Transverse colon (tissue), 4 donors: ENCODE results near the gene NLRX1. TPM values are rescaled to one million over a fixed set of nuclear protein-coding genes. Genes with fewer than 3 reads are reported as not detected.

ENCODE experiments used
- DNase-seq: peaks from one replicate; pipeline ENCODE4 v3.0.0-alpha.2; 2019
- H3K27ac ChIP-seq, 4 donors: fragments of 200-600 bp; sonication (generic); 2 replicates each; pipeline ENCODE4 v1.5.1; 2016 to 2018; ENCODE audit warnings: inconsistent platforms in 4 of 4
- H3K27me3 ChIP-seq: fragments of 200-600 bp; sonication (generic); 2 replicates; pipeline ENCODE4 v1.5.1; 2017; ENCODE audit warnings: inconsistent platforms
- H3K36me3 ChIP-seq, 4 donors: fragments of 200-600 bp; sonication (generic); 2 replicates each; pipeline ENCODE4 v1.5.1; 2017 to 2019; ENCODE audit warnings: inconsistent platforms in 4 of 4
- H3K4me1 ChIP-seq, 4 donors: fragments of 200-600 bp; sonication (generic); 2 replicates each; pipeline ENCODE4 v1.5.1; 2017 to 2020; ENCODE audit warnings: inconsistent platforms in 4 of 4
- H3K4me3 ChIP-seq, 4 donors: fragments of 200-600 bp; sonication (generic); 1 replicate in 1 of 4; 2 replicates in 3 of 4; pipeline versions ENCODE4 v1.5.1 to v1.6.1; 2017 to 2019; ENCODE audit warnings: inconsistent platforms in 4 of 4
- H3K9me3 ChIP-seq, 2 donors: fragments of 200-600 bp; sonication (generic); 2 replicates each; pipeline ENCODE4 v1.5.1; 2017 to 2019; ENCODE audit warnings: inconsistent platforms in 2 of 2
- CTCF ChIP-seq, 5 experiments: fragments of 200-600 bp in 3 of 5; fragments of 450-650 bp in 2 of 5; sonication (generic) in 3 of 5; IDR thresholded peaks; 1 replicate in 2 of 5; 2 replicates in 3 of 5; pipeline ENCODE4 v1.5.1; 2016 to 2017; ENCODE audit warnings: antibody characterized with exemption in 5 of 5, inconsistent platforms in 3 of 5, mild to moderate bottlenecking in 2 of 5, moderate library complexity in 1 of 5
- EP300 ChIP-seq: sonication (generic); formaldehyde crosslinking; IDR thresholded peaks from one replicate; pipeline ENCODE4 v1.6.1; 2017; ENCODE audit warnings: antibody characterized with exemption, low read depth
- POLR2A ChIP-seq: fragments of 450-650 bp; IDR thresholded peaks from one replicate; pipeline ENCODE4 v1.6.1; 2016; ENCODE audit warnings: antibody characterized with exemption, mild to moderate bottlenecking, moderate library complexity
- POLR2AphosphoS5 ChIP-seq, 3 donors: sonication (generic); formaldehyde crosslinking; IDR thresholded peaks; one replicate each; pipeline ENCODE4 v1.6.1; 2016; ENCODE audit warnings: antibody characterized with exemption in 3 of 3
- WGBS, 2 donors: methylation state at CpG; one replicate each; pipeline ENCODE4 v1.1.5; 2018; ENCODE audit warnings: low coverage in 1 of 2; 5-methylcytosine and 5-hydroxymethylcytosine counted together
- in situ Hi-C, 4 donors: fragments of 200-750 bp; cut with MboI; loops; one replicate each; pipeline versions ENCODE4 v1.15.0 to v1.15.1; 2017; ENCODE audit warnings: low sequenced_read_pairs in 3 of 4, low pct_ligation_motif_present in 1 of 4, low pct_unique_long_range_greater_than_20kb in 1 of 4
- intact Hi-C: fragments of 100-400 bp; cut with DNase I; formaldehyde crosslinking; loops from one replicate; pipeline ENCODE4 v1.15.1; 2023; ENCODE audit warnings: low total_unique reads
- total RNA-seq, 4 donors: library from RNA; depleted of rRNA; stranded (reverse); fragments of >200 nt; gene quantifications; one replicate each; pipeline ENCODE4 v1.1.0, GENCODE V29; 2016

Gene NLRX1
- 10 to 100 TPM; 16.4 to 30.1 (median 18.2) TPM for total RNA-seq

- WGBS, 2 donors: 11 to 43% methylated on average over 3 to 21 of the region's 63 CpGs
Measured at GRCh38 chr11:119168471-119169281, at the start of gene NLRX1. Gene NLRX1, plus strand, starts transcription at chr11:119168725. Its CDS starts 2,679 bp downstream, at chr11:119171404.

GRCh38 chr11:119118946-119119345, 49.6 kb upstream of the NLRX1 start:
- DNase-seq: no peak
- TF ChIP-seq POLR2AphosphoS5 (IDR thresholded peaks at IDR 0.05): no peak
- no peak for TF ChIP-seq POLR2A
- no peak for TF ChIP-seq CTCF (IDR thresholded peaks at IDR 0.05)
- TF ChIP-seq EP300: no peak
- no peaks in the 10 kb centered on the region for H3K9me3 ChIP-seq
- 84 to 100% methylated on average over 1 of the region's 1 CpG for WGBS, 2 donors
- H3K4me1 ChIP-seq: peaks cover 7 to 24% (median 15%) of the 10 kb centered on the region in 4 donors
- H3K4me3 ChIP-seq: no peak overlapping the region
- in situ Hi-C loops (no loop called here), intact Hi-C loops (no loop called here)
- peaks cover 0 to 9% (median 2%) of the 10 kb centered on the region in 4 donors for H3K36me3 ChIP-seq
- H3K27ac ChIP-seq: no peak overlapping the region
- H3K27me3 ChIP-seq: no peaks in the 10 kb centered on the region

More at GRCh38 chr11:119168471-119169281, at the start of gene NLRX1:
- Histone ChIP-seq H3K4me1 (peaks cover 0 to 12% (median 6%) of the 10 kb centered on the region in 4 donors), H3K27me3 (no peaks in the 10 kb centered on the region), H3K27ac (peak within 1 kb of the TSS; percentile 91 to 96 (median 94)), H3K9me3 (no peaks in the 10 kb centered on the region), H3K4me3 (peak within 1 kb of the TSS; percentile 74 to 94 (median 82)), H3K36me3 (no peaks in the 10 kb centered on the region)
- intact Hi-C loops: no loop called here
- DNase-seq: peak; percentile 90
- peak; percentile 87 to 97 (median 91) for TF ChIP-seq CTCF (IDR thresholded peaks at IDR 0.05)
- peak; percentile 86 for TF ChIP-seq POLR2A
- TF ChIP-seq POLR2AphosphoS5 (IDR thresholded peaks at IDR 0.05): peak; percentile 72 to 90 (median 88)
- TF ChIP-seq EP300: no peak
- in situ Hi-C loops: no loop called here

GRCh38 chr11:119120639-119121007, 47.9 kb upstream of the NLRX1 start:
- H3K4me1 ChIP-seq: peaks cover 7 to 40% (median 19%) of the 10 kb centered on the region in 4 donors
- intact Hi-C loops: no loop called here
- H3K4me3 ChIP-seq: peak overlapping the region; percentile 29 to 96 (median 89)
- H3K36me3 ChIP-seq: peaks cover 0 to 5% (median 2%) of the 10 kb centered on the region in 4 donors
- H3K27ac ChIP-seq: peak overlapping the region; percentile 76 to 92 (median 86)
- 10 to 16% methylated on average over 5 of the region's 5 CpGs for WGBS, 2 donors
- no peaks in the 10 kb centered on the region for H3K9me3 ChIP-seq
- no peak for DNase-seq
- no peak for TF ChIP-seq POLR2A
- no peak for TF ChIP-seq EP300
- no peak for TF ChIP-seq CTCF (IDR thresholded peaks at IDR 0.05)
- TF ChIP-seq POLR2AphosphoS5 (IDR thresholded peaks at IDR 0.05): no peak
- in situ Hi-C loops: no loop called here
- no peaks in the 10 kb centered on the region for H3K27me3 ChIP-seq

GRCh38 chr11:119121008-119121810, 47.3 kb upstream of the NLRX1 start, which contains the start of gene HINFP:
Gene HINFP, plus strand, starts transcription at chr11:119121580. Its CDS starts 5,365 bp downstream, at chr11:119126945.
- Histone ChIP-seq H3K4me1 (peaks cover 8 to 46% (median 23%) of the 10 kb centered on the region in 4 donors), H3K27me3 (no peaks in the 10 kb centered on the region), H3K36me3 (peaks cover 0 to 5% (median under 1%) of the 10 kb centered on the region in 4 donors), H3K4me3 (peak within 1 kb of the TSS; percentile 67 to 96 (median 89)), H3K27ac (peak within 1 kb of the TSS; percentile 88 to 92 (median 91)), H3K9me3 (no peaks in the 10 kb centered on the region)
- 0 to 1% methylated on average over 3 to 50 of the region's 54 CpGs for WGBS, 2 donors
- in situ Hi-C loops (no loop called here), intact Hi-C loops (no loop called here)
- TF ChIP-seq EP300 (no peak), CTCF (IDR thresholded peaks at IDR 0.05) (no peak), POLR2A (peak; percentile 72), POLR2AphosphoS5 (IDR thresholded peaks at IDR 0.05) (peak; percentile 69 to 87 (median 80))
- peak; percentile 100 for DNase-seq
